WTC11 (cell line): ENCODE results near the gene ZKSCAN3. TPM values are rescaled to one million over a fixed set of nuclear protein-coding genes. Genes with fewer than 3 reads are reported as not detected.

Experiments
- ATAC-seq: fragments of 200-7000 bp; cut with Tn5 transposase; 2 replicates; pipeline ENCODE4 v1.10.0; 2021; ENCODE audit warnings: mild to moderate bottlenecking, moderate library complexity
- CTCF ChIA-PET: fragments of 300-600 bp; sonication (Branson Sonifier 250); formaldehyde crosslinking; loops from one replicate; lab custom pipeline; 2021; ENCODE audit warnings: antibody characterized with exemption; lab: Charles Lee
- POLR2A ChIA-PET: fragments of 350-600 bp; sonication (Branson Sonifier 250); formaldehyde crosslinking; loops from one replicate; lab custom pipeline; 2021; ENCODE audit warnings: antibody characterized with exemption; lab: Charles Lee
- DNase-seq: peaks from one replicate; pipeline ENCODE4 v3.0.0; 2021; ENCODE audit warnings: low spot score
- H3K27ac Mint-ChIP-seq: 2 replicates; pipeline ENCODE4 v1.8.0; 2021; ENCODE audit warnings: mixed read lengths
- H3K27me3 Mint-ChIP-seq: 2 replicates; pipeline ENCODE4 v1.8.0; 2021; ENCODE audit warnings: low read depth, mild to moderate bottlenecking, moderate library complexity, mixed read lengths
- H3K36me3 Mint-ChIP-seq: 2 replicates; pipeline ENCODE4 v1.8.0; 2021; ENCODE audit warnings: mixed read lengths
- H3K4me1 Mint-ChIP-seq: 2 replicates; pipeline ENCODE4 v1.8.0; 2022; ENCODE audit warnings: mixed read lengths
- H3K4me3 Mint-ChIP-seq: 2 replicates; pipeline ENCODE4 v1.8.0; 2021; ENCODE audit warnings: mild to moderate bottlenecking, moderate library complexity, mixed read lengths
- H3K9me3 Mint-ChIP-seq: 2 replicates; pipeline ENCODE4 v1.8.0; 2021; ENCODE audit warnings: mixed read lengths
- CREB1 ChIP-seq: sonication (generic); formaldehyde crosslinking; IDR thresholded peaks from 2 replicates; pipeline ENCODE4 v1.8.0; 2023; ENCODE audit warnings: mild to moderate bottlenecking, missing genetic modification reagents
- CREM ChIP-seq: sonication (generic); formaldehyde crosslinking; IDR thresholded peaks from 2 replicates; pipeline ENCODE4 v1.8.1; 2022; ENCODE audit warnings: mild to moderate bottlenecking, missing genetic modification reagents, moderate library complexity
- FOXJ3 ChIP-seq: sonication (generic); formaldehyde crosslinking; IDR thresholded peaks from 2 replicates; pipeline ENCODE4 v1.9.0; 2021; ENCODE audit warnings: missing genetic modification reagents, mild to moderate bottlenecking, borderline replicate concordance
- GABPB1 ChIP-seq: sonication (generic); formaldehyde crosslinking; IDR thresholded peaks from 2 replicates; pipeline ENCODE4 v1.8.1; 2023; ENCODE audit warnings: mild to moderate bottlenecking, missing genetic modification reagents
- GRHL2 ChIP-seq: fragments of 250-450 bp; sonication (Bioruptor Pico); IDR thresholded peaks from 2 replicates; pipeline ENCODE4 v1.8.0; 2022; ENCODE audit warnings: mild to moderate bottlenecking, moderate library complexity; ENCODE audit not compliant: insufficient replicate concordance, severe bottlenecking
- GTF2I ChIP-seq: fragments of 250-450 bp; sonication (Bioruptor Pico); conservative IDR thresholded peaks from 2 replicates; pipeline ENCODE4 v1.4.0; 2021; ENCODE audit warnings: mild to moderate bottlenecking
- HMGA2 ChIP-seq: fragments of 250-450 bp; sonication (Bioruptor Pico); IDR thresholded peaks from 2 replicates; pipeline ENCODE4 v1.4.0; 2021; ENCODE audit warnings: mild to moderate bottlenecking, moderate library complexity
- MAX ChIP-seq: sonication (generic); formaldehyde crosslinking; IDR thresholded peaks from 2 replicates; pipeline ENCODE4 v1.8.0; 2022; ENCODE audit warnings: mild to moderate bottlenecking, missing genetic modification reagents
- MLX ChIP-seq: sonication (generic); formaldehyde crosslinking; IDR thresholded peaks from 2 replicates; pipeline ENCODE4 v1.8.1; 2023; ENCODE audit warnings: mild to moderate bottlenecking, missing genetic modification reagents, moderate library complexity
- MYBL2 ChIP-seq: sonication (generic); formaldehyde crosslinking; IDR thresholded peaks from 2 replicates; pipeline ENCODE4 v1.8.1; 2023; ENCODE audit warnings: mild to moderate bottlenecking, moderate library complexity, missing genetic modification reagents
- NFATC4 ChIP-seq: fragments of 250-450 bp; sonication (Bioruptor Pico); IDR thresholded peaks from 2 replicates; pipeline ENCODE4 v1.9.0; 2021; ENCODE audit warnings: mild to moderate bottlenecking
- NFE2L1 ChIP-seq: sonication (generic); formaldehyde crosslinking; IDR thresholded peaks from 2 replicates; pipeline ENCODE4 v1.8.1; 2023; ENCODE audit warnings: missing genetic modification reagents
- RORB ChIP-seq: fragments of 250-450 bp; sonication (Bioruptor Pico); IDR thresholded peaks from 2 replicates; pipeline ENCODE4 v1.9.0; 2021; ENCODE audit warnings: mild to moderate bottlenecking
- SMAD4 ChIP-seq: sonication (generic); formaldehyde crosslinking; IDR thresholded peaks from 2 replicates; pipeline ENCODE4 v1.8.0; 2022; ENCODE audit warnings: mild to moderate bottlenecking, missing genetic modification reagents
- STAT6 ChIP-seq: sonication (generic); formaldehyde crosslinking; conservative IDR thresholded peaks from 2 replicates; pipeline ENCODE4 v1.8.1; 2023; ENCODE audit warnings: mild to moderate bottlenecking, low read depth, missing genetic modification reagents, moderate library complexity
- TEAD4 ChIP-seq: sonication (generic); formaldehyde crosslinking; IDR thresholded peaks from 2 replicates; pipeline ENCODE4 v1.8.0; 2022; ENCODE audit warnings: mild to moderate bottlenecking, missing genetic modification reagents
- TP53 ChIP-seq: sonication (generic); formaldehyde crosslinking; IDR thresholded peaks from 2 replicates; pipeline ENCODE4 v1.8.1; 2023; ENCODE audit warnings: mild to moderate bottlenecking, missing genetic modification reagents
- ZNF121 ChIP-seq: sonication (generic); formaldehyde crosslinking; IDR thresholded peaks from 2 replicates; pipeline ENCODE4 v1.8.0; 2023; ENCODE audit warnings: missing genetic modification reagents
- ZNF512 ChIP-seq: sonication (generic); formaldehyde crosslinking; IDR thresholded peaks from 2 replicates; pipeline ENCODE4 v1.8.1; 2022; ENCODE audit warnings: missing genetic modification reagents, borderline replicate concordance
- ZNF671 ChIP-seq: fragments of 250-450 bp; sonication (Bioruptor Pico); IDR thresholded peaks from 2 replicates; pipeline ENCODE4 v1.8.0; 2021; ENCODE audit warnings: mild to moderate bottlenecking
- total RNA-seq: library from RNA; stranded (reverse); gene quantifications from 3 replicates; pipeline ENCODE4 v1.2.3, GENCODE V29; 2021
- TF ChIP-seq, protein P1 (sequence below): sonication (generic); formaldehyde crosslinking; IDR thresholded peaks from 2 replicates; pipeline ENCODE4 v1.8.1; 2023; ENCODE audit warnings: mild to moderate bottlenecking, missing genetic modification reagents
- TF ChIP-seq, protein P2 (sequence below): sonication (generic); formaldehyde crosslinking; IDR thresholded peaks from 2 replicates; pipeline ENCODE4 v1.8.1; 2023; ENCODE audit warnings: mild to moderate bottlenecking, missing genetic modification reagents, borderline replicate concordance

Gene ZKSCAN3
- total RNA-seq, 1 experiment from 2014 or later, result 5.4 TPM

DNA sequence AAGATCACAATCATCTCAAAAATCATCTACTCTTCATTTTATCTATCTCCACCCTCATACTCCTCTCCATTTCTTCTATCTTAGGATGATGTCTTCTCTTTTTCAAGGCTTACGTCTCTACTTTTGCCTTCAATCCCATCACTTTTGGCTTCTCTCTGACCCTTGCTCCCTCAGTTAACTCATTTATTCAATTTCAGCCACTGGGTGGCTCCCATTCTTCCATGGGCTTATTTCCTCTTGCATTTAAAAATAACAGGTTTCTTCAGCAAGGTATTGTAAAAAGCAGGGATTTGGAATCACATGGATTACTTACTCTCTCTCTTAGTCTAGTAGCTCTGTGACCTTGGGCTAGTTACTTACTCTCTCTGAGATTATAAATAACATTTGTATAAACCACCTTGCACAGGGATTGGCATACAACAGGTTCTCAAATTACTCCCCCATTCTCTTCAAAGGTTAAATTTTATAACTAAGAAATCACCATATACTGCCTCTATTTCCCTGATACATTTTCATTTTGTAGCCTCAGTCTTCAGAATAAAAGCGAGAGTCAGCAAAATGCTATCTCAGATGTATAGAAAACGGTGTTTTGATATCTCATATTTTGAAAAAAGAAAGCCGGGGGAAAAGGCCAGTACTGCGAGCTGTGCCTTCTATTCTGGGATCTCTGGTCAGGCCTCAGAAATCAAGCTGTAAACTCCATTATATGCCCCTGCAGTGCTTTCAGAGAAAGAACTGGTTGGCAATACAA is 44.3 kb downstream of the ZKSCAN3 start (continued):
- TF ChIP-seq, protein P1, sequence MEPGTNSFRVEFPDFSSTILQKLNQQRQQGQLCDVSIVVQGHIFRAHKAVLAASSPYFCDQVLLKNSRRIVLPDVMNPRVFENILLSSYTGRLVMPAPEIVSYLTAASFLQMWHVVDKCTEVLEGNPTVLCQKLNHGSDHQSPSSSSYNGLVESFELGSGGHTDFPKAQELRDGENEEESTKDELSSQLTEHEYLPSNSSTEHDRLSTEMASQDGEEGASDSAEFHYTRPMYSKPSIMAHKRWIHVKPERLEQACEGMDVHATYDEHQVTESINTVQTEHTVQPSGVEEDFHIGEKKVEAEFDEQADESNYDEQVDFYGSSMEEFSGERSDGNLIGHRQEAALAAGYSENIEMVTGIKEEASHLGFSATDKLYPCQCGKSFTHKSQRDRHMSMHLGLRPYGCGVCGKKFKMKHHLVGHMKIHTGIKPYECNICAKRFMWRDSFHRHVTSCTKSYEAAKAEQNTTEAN (CRISPR knock-in tag), result no peak
- TF ChIP-seq SMAD4 (CRISPR knock-in tag) (no peak), NFATC4 (CRISPR knock-in tag) (no peak), CREB1 (CRISPR knock-in tag) (no peak), ZNF671 (CRISPR knock-in tag) (no peak)

DNA sequence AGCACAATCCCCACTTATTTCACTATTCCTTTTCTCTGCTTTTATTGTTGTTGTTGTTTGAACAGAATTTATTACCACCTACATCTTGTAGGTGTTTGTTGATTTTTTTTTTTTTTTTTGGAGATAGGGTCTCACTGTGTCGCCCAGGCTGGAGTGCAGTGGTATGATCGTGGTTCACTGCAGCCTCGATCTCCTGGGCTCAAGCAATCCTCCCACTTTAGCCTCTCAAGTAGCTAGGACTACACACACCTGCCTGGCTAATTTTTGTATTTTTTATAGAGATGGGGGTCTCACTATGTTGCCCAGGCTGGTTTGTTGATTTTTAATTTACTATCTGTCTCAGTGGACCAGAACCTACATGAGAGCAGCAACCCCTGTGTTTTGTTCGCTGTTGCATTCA is 46.2 kb downstream of the ZKSCAN3 start:
- DNase-seq, result no peak
- TF ChIP-seq ZNF121 (CRISPR knock-in tag) (peak; percentile 86), GRHL2 (CRISPR knock-in tag) (no peak)
- CTCF ChIA-PET, result no interaction called here
- ATAC-seq, result no peak
- Mint-ChIP-seq H3K27me3 (peaks cover 9% of the 10 kb centered on the region), H3K4me1 (peaks cover 27% of the 10 kb centered on the region), H3K4me3 (no peak overlapping the region), H3K27ac (no peak overlapping the region), H3K36me3 (peaks cover 56% of the 10 kb centered on the region), H3K9me3 (no peaks in the 10 kb centered on the region)
- POLR2A ChIA-PET, result no interaction called here

DNA sequence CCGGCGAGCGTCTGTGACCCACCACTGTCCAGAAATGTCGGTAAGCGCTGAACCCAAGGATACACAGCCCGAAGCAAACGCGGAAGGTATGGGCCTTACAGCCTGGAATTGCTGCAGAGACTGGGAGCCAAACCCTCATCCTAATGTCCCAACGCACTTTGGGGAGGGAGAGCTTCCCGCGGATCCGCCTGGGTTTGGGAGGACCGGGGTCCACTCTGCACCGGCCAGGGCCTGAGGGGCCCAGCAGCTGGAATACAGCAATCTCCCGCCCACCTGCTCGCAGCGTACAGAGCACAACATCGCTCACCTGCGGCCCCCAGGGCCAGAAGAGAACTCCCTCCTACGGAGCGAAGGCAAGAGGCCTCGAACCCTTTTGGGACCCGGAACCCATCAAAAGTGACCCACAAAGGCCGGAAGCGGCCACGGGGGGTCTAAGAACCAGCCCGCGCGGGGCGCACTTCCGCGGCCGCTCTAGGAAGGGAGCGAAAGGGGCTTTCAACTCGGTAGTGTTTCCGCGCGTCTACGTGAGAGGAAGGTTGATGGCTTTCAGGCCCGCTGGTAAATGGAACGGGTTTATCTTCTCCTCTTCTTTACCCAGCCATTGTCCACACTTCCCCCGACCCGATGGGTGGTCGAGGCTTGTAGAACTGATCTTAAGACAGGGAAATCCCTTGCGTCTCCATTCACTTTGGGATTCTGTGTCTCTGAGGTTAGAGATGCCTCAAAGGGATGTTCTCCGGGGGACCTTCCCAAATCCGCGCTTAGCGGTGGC is 49.8 kb downstream of the ZKSCAN3 start, which contains the start of gene ZSCAN12:
TSS of gene ZSCAN12 (minus strand) at position 398 of the 772 bp plus-strand sequence. CDS start 1,342 bp downstream, outside the sequence.
- ChIA-PET CTCF (interaction anchor here (1.1 to 1.7 kb wide), 4 partner anchors 14 to 143 kb away, joined by 4 to 15 read pairs (median 6); no protein-coding TSS in a partner anchor), POLR2A (interaction anchor here (1.0 to 1.3 kb wide), 3 partner anchors 16 to 181 kb away, joined by 3 to 8 read pairs (median 3); no protein-coding TSS in a partner anchor)
- H3K4me1 Mint-ChIP-seq, result peaks cover 23% of the 10 kb centered on the region
- H3K27ac Mint-ChIP-seq, result peak within 1 kb of the TSS; percentile 90
- no peaks in the 10 kb centered on the region for H3K9me3 Mint-ChIP-seq
- DNase-seq (peak; percentile 81), ATAC-seq (peak; percentile 76)
- H3K36me3 Mint-ChIP-seq, result peaks cover 33% of the 10 kb centered on the region
- H3K27me3 Mint-ChIP-seq, result peaks cover 41% of the 10 kb centered on the region
- H3K4me3 Mint-ChIP-seq, result peak within 1 kb of the TSS; percentile 90
- TF ChIP-seq NFE2L1, result peak; percentile 54; the same call in 1 of the 2 replicates
- no peak for TF ChIP-seq RORB
- TF ChIP-seq HMGA2, result no peak
- TF ChIP-seq MYBL2, result peak; percentile 79; the same call in 1 of the 2 replicates
- no peak for TF ChIP-seq GTF2I
- TF ChIP-seq MLX (CRISPR knock-in tag), result no peak
- TF ChIP-seq CREM (CRISPR knock-in tag), result peak; percentile 75; the same call in 1 of the 2 replicates
- no peak for TF ChIP-seq TEAD4 (CRISPR knock-in tag)
- TF ChIP-seq CREB1 (CRISPR knock-in tag), result no peak
- no peak for TF ChIP-seq FOXJ3 (CRISPR knock-in tag)
- TF ChIP-seq, protein P2, sequence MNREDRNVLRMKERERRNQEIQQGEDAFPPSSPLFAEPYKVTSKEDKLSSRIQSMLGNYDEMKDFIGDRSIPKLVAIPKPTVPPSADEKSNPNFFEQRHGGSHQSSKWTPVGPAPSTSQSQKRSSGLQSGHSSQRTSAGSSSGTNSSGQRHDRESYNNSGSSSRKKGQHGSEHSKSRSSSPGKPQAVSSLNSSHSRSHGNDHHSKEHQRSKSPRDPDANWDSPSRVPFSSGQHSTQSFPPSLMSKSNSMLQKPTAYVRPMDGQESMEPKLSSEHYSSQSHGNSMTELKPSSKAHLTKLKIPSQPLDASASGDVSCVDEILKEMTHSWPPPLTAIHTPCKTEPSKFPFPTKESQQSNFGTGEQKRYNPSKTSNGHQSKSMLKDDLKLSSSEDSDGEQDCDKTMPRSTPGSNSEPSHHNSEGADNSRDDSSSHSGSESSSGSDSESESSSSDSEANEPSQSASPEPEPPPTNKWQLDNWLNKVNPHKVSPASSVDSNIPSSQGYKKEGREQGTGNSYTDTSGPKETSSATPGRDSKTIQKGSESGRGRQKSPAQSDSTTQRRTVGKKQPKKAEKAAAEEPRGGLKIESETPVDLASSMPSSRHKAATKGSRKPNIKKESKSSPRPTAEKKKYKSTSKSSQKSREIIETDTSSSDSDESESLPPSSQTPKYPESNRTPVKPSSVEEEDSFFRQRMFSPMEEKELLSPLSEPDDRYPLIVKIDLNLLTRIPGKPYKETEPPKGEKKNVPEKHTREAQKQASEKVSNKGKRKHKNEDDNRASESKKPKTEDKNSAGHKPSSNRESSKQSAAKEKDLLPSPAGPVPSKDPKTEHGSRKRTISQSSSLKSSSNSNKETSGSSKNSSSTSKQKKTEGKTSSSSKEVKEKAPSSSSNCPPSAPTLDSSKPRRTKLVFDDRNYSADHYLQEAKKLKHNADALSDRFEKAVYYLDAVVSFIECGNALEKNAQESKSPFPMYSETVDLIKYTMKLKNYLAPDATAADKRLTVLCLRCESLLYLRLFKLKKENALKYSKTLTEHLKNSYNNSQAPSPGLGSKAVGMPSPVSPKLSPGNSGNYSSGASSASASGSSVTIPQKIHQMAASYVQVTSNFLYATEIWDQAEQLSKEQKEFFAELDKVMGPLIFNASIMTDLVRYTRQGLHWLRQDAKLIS (CRISPR knock-in tag), result no peak
- no peak for TF ChIP-seq TP53 (CRISPR knock-in tag)
- TF ChIP-seq GABPB1, result peak; percentile 87
- TF ChIP-seq MAX (CRISPR knock-in tag), result peak; percentile 88
- no peak for TF ChIP-seq ZNF512
- no peak for TF ChIP-seq STAT6 (CRISPR knock-in tag)
